Uterus (tissue), 2 donors: Measurements from ENCODE around the gene CRYBG2.

Experiments
- POLR2A ChIP-seq, 2 donors: fragments of 450-650 bp; IDR thresholded peaks; one replicate each; pipeline ENCODE4 v1.6.1; 2016; ENCODE audit warnings: antibody characterized with exemption in 2 of 2, mild to moderate bottlenecking in 1 of 2, moderate library complexity in 1 of 2
- TF ChIP-seq, protein P1 (sequence below), 4 experiments: fragments of 200-600 bp in 2 of 4; fragments of 450-650 bp in 2 of 4; sonication (generic) in 2 of 4; IDR thresholded peaks; one replicate each; pipeline ENCODE4 v1.5.1; 2016 to 2019; ENCODE audit warnings: antibody characterized with exemption in 4 of 4, mild to moderate bottlenecking in 2 of 4, moderate library complexity in 1 of 4

- TF ChIP-seq, protein P1, sequence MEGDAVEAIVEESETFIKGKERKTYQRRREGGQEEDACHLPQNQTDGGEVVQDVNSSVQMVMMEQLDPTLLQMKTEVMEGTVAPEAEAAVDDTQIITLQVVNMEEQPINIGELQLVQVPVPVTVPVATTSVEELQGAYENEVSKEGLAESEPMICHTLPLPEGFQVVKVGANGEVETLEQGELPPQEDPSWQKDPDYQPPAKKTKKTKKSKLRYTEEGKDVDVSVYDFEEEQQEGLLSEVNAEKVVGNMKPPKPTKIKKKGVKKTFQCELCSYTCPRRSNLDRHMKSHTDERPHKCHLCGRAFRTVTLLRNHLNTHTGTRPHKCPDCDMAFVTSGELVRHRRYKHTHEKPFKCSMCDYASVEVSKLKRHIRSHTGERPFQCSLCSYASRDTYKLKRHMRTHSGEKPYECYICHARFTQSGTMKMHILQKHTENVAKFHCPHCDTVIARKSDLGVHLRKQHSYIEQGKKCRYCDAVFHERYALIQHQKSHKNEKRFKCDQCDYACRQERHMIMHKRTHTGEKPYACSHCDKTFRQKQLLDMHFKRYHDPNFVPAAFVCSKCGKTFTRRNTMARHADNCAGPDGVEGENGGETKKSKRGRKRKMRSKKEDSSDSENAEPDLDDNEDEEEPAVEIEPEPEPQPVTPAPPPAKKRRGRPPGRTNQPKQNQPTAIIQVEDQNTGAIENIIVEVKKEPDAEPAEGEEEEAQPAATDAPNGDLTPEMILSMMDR (IDR thresholded peaks at IDR 0.05), result no peak
- TF ChIP-seq POLR2A (IDR thresholded peaks at IDR 0.05), result no peak
Measured at GRCh38 chr1:26327956-26328362, 26.0 kb downstream of the CRYBG2 start.
